ENCODE results near the gene NSUN2. TPM values are rescaled to one million over a fixed set of nuclear protein-coding genes. Genes with fewer than 3 reads are reported as not detected.

The NSUN2 gene
- polyA plus RNA-seq, 1 donor from 2014 or later, result 47.5 TPM

- Histone ChIP-seq H3K9me2 (ENCODE audit: insufficient read depth, low read length) (no peaks in the 10 kb centered on the region), H3K4me3 (ENCODE audit: low read length) (no peak overlapping the region), H3K27ac (ENCODE audit: low read length) (no peak overlapping the region), H3K36me3 (ENCODE audit: insufficient read depth, low read length) (peaks cover 18% of the 10 kb centered on the region), H3K4me2 (ENCODE audit: low read length) (no peak overlapping the region), H3K9ac (ENCODE audit: low read length) (no peak overlapping the region), H3K27me3 (ENCODE audit: insufficient read depth, low read depth, low read length) (no peaks in the 10 kb centered on the region), H4K20me1 (ENCODE audit: insufficient read depth) (no peaks in the 10 kb centered on the region), H3K79me2 (replicated peaks; ENCODE audit: insufficient read depth, low read length) (no peaks in the 10 kb centered on the region), H3F3A (ENCODE audit: insufficient read depth, low read length, poor library complexity, severe bottlenecking) (no peaks in the 10 kb centered on the region), H3K9me3 (ENCODE audit: low read length) (no peaks in the 10 kb centered on the region), H2AFZ (ENCODE audit: low read depth, low read length) (no peak overlapping the region)
- TF ChIP-seq POLR2AphosphoS5 (IDR thresholded peaks at IDR 0.05) (no peak), RAD21 (conservative IDR thresholded peaks at IDR 0.05) (no peak), MXI1 (conservative IDR thresholded peaks at IDR 0.05; ENCODE audit: poor library complexity, severe bottlenecking) (no peak), EP300 (conservative IDR thresholded peaks at IDR 0.05; ENCODE audit: poor library complexity, severe bottlenecking) (no peak), SMC3 (conservative IDR thresholded peaks at IDR 0.05; ENCODE audit: poor library complexity) (no peak)
- TF ChIP-seq, protein P1, sequence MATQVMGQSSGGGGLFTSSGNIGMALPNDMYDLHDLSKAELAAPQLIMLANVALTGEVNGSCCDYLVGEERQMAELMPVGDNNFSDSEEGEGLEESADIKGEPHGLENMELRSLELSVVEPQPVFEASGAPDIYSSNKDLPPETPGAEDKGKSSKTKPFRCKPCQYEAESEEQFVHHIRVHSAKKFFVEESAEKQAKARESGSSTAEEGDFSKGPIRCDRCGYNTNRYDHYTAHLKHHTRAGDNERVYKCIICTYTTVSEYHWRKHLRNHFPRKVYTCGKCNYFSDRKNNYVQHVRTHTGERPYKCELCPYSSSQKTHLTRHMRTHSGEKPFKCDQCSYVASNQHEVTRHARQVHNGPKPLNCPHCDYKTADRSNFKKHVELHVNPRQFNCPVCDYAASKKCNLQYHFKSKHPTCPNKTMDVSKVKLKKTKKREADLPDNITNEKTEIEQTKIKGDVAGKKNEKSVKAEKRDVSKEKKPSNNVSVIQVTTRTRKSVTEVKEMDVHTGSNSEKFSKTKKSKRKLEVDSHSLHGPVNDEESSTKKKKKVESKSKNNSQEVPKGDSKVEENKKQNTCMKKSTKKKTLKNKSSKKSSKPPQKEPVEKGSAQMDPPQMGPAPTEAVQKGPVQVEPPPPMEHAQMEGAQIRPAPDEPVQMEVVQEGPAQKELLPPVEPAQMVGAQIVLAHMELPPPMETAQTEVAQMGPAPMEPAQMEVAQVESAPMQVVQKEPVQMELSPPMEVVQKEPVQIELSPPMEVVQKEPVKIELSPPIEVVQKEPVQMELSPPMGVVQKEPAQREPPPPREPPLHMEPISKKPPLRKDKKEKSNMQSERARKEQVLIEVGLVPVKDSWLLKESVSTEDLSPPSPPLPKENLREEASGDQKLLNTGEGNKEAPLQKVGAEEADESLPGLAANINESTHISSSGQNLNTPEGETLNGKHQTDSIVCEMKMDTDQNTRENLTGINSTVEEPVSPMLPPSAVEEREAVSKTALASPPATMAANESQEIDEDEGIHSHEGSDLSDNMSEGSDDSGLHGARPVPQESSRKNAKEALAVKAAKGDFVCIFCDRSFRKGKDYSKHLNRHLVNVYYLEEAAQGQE (IDR thresholded peaks at IDR 0.05; ENCODE audit: borderline replicate concordance), result no peak
Observed at GRCh38 chr5:6607559-6607936, 25.3 kb downstream of the NSUN2 start.

- H3K4me2 ChIP-seq (ENCODE audit: low read length), result no peak overlapping the region
- peaks cover 18% of the 10 kb centered on the region for H3K36me3 ChIP-seq (ENCODE audit: insufficient read depth, low read length)
- TF ChIP-seq SMC3 (conservative IDR thresholded peaks at IDR 0.05; ENCODE audit: poor library complexity) (no peak), EP300 (conservative IDR thresholded peaks at IDR 0.05; ENCODE audit: poor library complexity, severe bottlenecking) (no peak), EZH2 (IDR thresholded peaks at IDR 0.05; ENCODE audit: borderline replicate concordance, insufficient read depth, low read length, poor library complexity, severe bottlenecking) (no peak), MXI1 (conservative IDR thresholded peaks at IDR 0.05; ENCODE audit: poor library complexity, severe bottlenecking) (no peak), POLR2AphosphoS5 (IDR thresholded peaks at IDR 0.05) (no peak), RAD21 (conservative IDR thresholded peaks at IDR 0.05) (no peak), TAF1 (IDR thresholded peaks at IDR 0.05; ENCODE audit: low read depth) (no peak), CTCF (IDR thresholded peaks at IDR 0.05; ENCODE audit: poor library complexity, severe bottlenecking) (no peak)
- TF ChIP-seq, protein P1 (IDR thresholded peaks at IDR 0.05; ENCODE audit: borderline replicate concordance), result no peak
Observed at GRCh38 chr5:6606884-6607558, 25.8 kb downstream of the NSUN2 start.

More at GRCh38 chr5:6606884-6607558, 25.8 kb downstream of the NSUN2 start:
- Histone ChIP-seq H3K9me3 (ENCODE audit: low read length) (no peaks in the 10 kb centered on the region), H3K27ac (ENCODE audit: low read length) (no peak overlapping the region), H3K4me3 (ENCODE audit: low read length) (no peak overlapping the region), H3F3A (ENCODE audit: insufficient read depth, low read length, poor library complexity, severe bottlenecking) (no peaks in the 10 kb centered on the region), H3K9ac (ENCODE audit: low read length) (no peak overlapping the region), H3K79me2 (replicated peaks; ENCODE audit: insufficient read depth, low read length) (no peaks in the 10 kb centered on the region), H2AFZ (ENCODE audit: low read depth, low read length) (no peak overlapping the region), H4K20me1 (ENCODE audit: insufficient read depth) (no peaks in the 10 kb centered on the region), H3K9me2 (ENCODE audit: insufficient read depth, low read length) (no peaks in the 10 kb centered on the region), H3K27me3 (ENCODE audit: insufficient read depth, low read depth, low read length) (no peaks in the 10 kb centered on the region)

Measured in neural cell (in vitro differentiated cells).